Prostate gland (tissue), 2 donors: ENCODE data around the gene PADI6. TPM values are rescaled to one million over a fixed set of nuclear protein-coding genes. Genes with fewer than 3 reads are reported as not detected.

ENCODE experiments used
- DNase-seq: peaks from one replicate; pipeline ENCODE4 v3.0.0-alpha.2; 2019; ENCODE audit warnings: low spot score
- H3K27ac ChIP-seq, 2 donors: fragments of 200-600 bp; sonication (generic); 2 replicates each; pipeline ENCODE4 v1.5.1; 2017 to 2019
- H3K27me3 ChIP-seq: fragments of 200-600 bp; sonication (generic); replicated peaks from 2 replicates; pipeline ENCODE4 v1.5.1; 2019; ENCODE audit not compliant: insufficient read depth
- H3K36me3 ChIP-seq, 2 donors: fragments of 200-600 bp; sonication (generic); 1 replicate in 1 of 2; 2 replicates in 1 of 2; pipeline versions ENCODE4 v1.5.1 to v1.8.1; 2017 to 2019
- H3K4me1 ChIP-seq: fragments of 200-600 bp; sonication (generic); replicated peaks from 2 replicates; pipeline ENCODE4 v1.5.1; 2019
- H3K4me3 ChIP-seq, 2 donors: fragments of 200-600 bp; sonication (generic); 2 replicates each; pipeline ENCODE4 v1.5.1; 2017 to 2019
- H3K9me3 ChIP-seq: fragments of 200-600 bp; sonication (generic); 2 replicates; pipeline ENCODE4 v1.5.1; 2017
- CTCF ChIP-seq, 4 experiments: fragments of 200-600 bp in 2 of 4; fragments of 450-650 bp in 2 of 4; sonication (generic) in 2 of 4; IDR thresholded peaks; 1 replicate in 3 of 4; 2 replicates in 1 of 4; pipeline ENCODE4 v1.5.1; 2016 to 2019; ENCODE audit warnings: antibody characterized with exemption in 4 of 4, mild to moderate bottlenecking in 2 of 4, moderate library complexity in 2 of 4
- POLR2A ChIP-seq: fragments of 450-650 bp; IDR thresholded peaks from one replicate; pipeline ENCODE4 v1.6.1; 2016; ENCODE audit warnings: antibody characterized with exemption, mild to moderate bottlenecking
- POLR2AphosphoS5 ChIP-seq: sonication (generic); formaldehyde crosslinking; IDR thresholded peaks from one replicate; pipeline ENCODE4 v1.6.1; 2017; ENCODE audit warnings: antibody characterized with exemption
- WGBS: methylation state at CpG from one replicate; pipeline ENCODE4 v1.1.5; 2018; 5-methylcytosine and 5-hydroxymethylcytosine counted together
- intact Hi-C: fragments of 100-400 bp; cut with DNase I; formaldehyde crosslinking; loops from one replicate; pipeline ENCODE4 v1.14.2; 2022
- total RNA-seq, 2 donors: library from RNA; depleted of rRNA; stranded (reverse); fragments of >200 nt; gene quantifications; one replicate each; pipeline ENCODE4 v1.1.0, GENCODE V29; 2016

The PADI6 gene
- total RNA-seq, 2 donors from 2014 or later: not detected

- H3K36me3 ChIP-seq: no peaks in the 10 kb centered on the region
- intact Hi-C loops: loop anchor here (2.0 kb wide), 1 partner anchor 14 kb away; no protein-coding TSS in a partner anchor
- TF ChIP-seq POLR2AphosphoS5: peak; percentile 5
- TF ChIP-seq CTCF (IDR thresholded peaks at IDR 0.05): no peak
- peaks cover 6% of the 10 kb centered on the region for H3K4me1 ChIP-seq
- peak overlapping the region; percentile 63 to 68 for H3K4me3 ChIP-seq
- under 1% methylated on average over 69 of the region's 78 CpGs for WGBS
- peak overlapping the region; percentile 75 to 81 for H3K27ac ChIP-seq
- DNase-seq: peak; percentile 54
- no peaks in the 10 kb centered on the region for H3K27me3 ChIP-seq
- no peaks in the 10 kb centered on the region for H3K9me3 ChIP-seq
These were observed 66.6 kb downstream of the PADI6 start for GRCh38 chr1:17438318-17439249.

GRCh38 chr1:17439250-17440073 is 67.5 kb downstream of the PADI6 start, which contains the start of gene RCC2:
TSS of gene RCC2 (minus strand) at chr1:17439677. CDS start at chr1:17438514, 1,163 bp downstream.
- peak; percentile 37 for DNase-seq
- Histone ChIP-seq H3K27me3 (no peaks in the 10 kb centered on the region), H3K27ac (peak within 1 kb of the TSS; percentile 75 to 81), H3K4me3 (peak within 1 kb of the TSS; percentile 63 to 68), H3K9me3 (no peaks in the 10 kb centered on the region), H3K36me3 (no peaks in the 10 kb centered on the region), H3K4me1 (no peaks in the 10 kb centered on the region)
- intact Hi-C loops: loop anchor here (2.0 kb wide), 1 partner anchor 15 kb away; no protein-coding TSS in a partner anchor
- 1% methylated on average over 74 of the region's 75 CpGs for WGBS
- no peak for TF ChIP-seq POLR2A
- TF ChIP-seq CTCF (IDR thresholded peaks at IDR 0.05): peak in 1 of 4 experiments; percentile 26
- TF ChIP-seq POLR2AphosphoS5: peak; percentile 20

- Histone ChIP-seq H3K4me3 (peak overlapping the region; percentile 63 to 68), H3K4me1 (no peaks in the 10 kb centered on the region)
- intact Hi-C loops: no loop called here
These were observed 68.3 kb downstream of the PADI6 start for GRCh38 chr1:17440074-17440826.

DNA sequence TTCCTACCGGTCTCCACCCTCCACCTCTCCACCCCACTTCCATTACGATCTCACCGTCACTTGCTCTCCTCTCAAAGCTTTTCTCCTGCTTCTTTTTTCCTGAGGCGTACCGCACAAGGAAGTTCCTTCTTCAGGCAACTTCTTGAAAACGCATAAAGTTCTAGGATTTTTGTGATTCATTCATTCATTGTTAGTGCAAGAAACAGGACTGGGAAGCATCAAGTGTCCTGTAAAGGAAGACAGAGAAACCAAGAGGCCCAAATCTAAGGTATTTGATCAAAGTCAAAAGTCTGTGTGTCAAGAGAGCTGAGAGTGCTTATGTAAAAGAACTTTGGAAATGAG is 68.8 kb downstream of the PADI6 start:
- intact Hi-C loops: no loop called here
- no peak overlapping the region for H3K4me3 ChIP-seq
- WGBS: 57% methylated on average over 6 of the region's 6 CpGs
- peak overlapping the region in 1 of 2 donors; percentile 71 for H3K27ac ChIP-seq
- DNase-seq: no peak
- no peaks in the 10 kb centered on the region for H3K9me3 ChIP-seq
- no peaks in the 10 kb centered on the region for H3K27me3 ChIP-seq
- no peaks in the 10 kb centered on the region for H3K4me1 ChIP-seq
- no peaks in the 10 kb centered on the region for H3K36me3 ChIP-seq
- no peak for TF ChIP-seq POLR2A
- no peak for TF ChIP-seq POLR2AphosphoS5
- no peak for TF ChIP-seq CTCF (IDR thresholded peaks at IDR 0.05)

More at GRCh38 chr1:17440074-17440826, 68.3 kb downstream of the PADI6 start:
- peak overlapping the region; percentile 71 for H3K27ac ChIP-seq
- no peaks in the 10 kb centered on the region for H3K36me3 ChIP-seq
- TF ChIP-seq POLR2A (no peak), POLR2AphosphoS5 (no peak), CTCF (IDR thresholded peaks at IDR 0.05) (no peak)
- WGBS: 33% methylated on average over 18 of the region's 18 CpGs
- no peak for DNase-seq
- no peaks in the 10 kb centered on the region for H3K9me3 ChIP-seq
- no peaks in the 10 kb centered on the region for H3K27me3 ChIP-seq
